AG09309 (cell line): Measurements from ENCODE around the gene MRI1.

Source experiments
- DNase-seq: peaks from one replicate; pipeline ENCODE4 v3.0.0-alpha.2; 2010; ENCODE audit warnings: low read depth
- H3K4me3 ChIP-seq: 2 replicates; pipeline ENCODE4 v1.5.1; 2011; ENCODE audit warnings: mild to moderate bottlenecking, low read depth, low read length, moderate library complexity; ENCODE audit not compliant: control insufficient read depth
- CTCF ChIP-seq: IDR thresholded peaks from 2 replicates; pipeline ENCODE4 v1.5.1; 2011; ENCODE audit warnings: mild to moderate bottlenecking, low read depth, low read length, inconsistent platforms; ENCODE audit not compliant: insufficient read depth, control insufficient read depth; ENCODE audit errors: missing control alignments

Gene MRI1

GRCh38 chr19:13729859-13730258 lies 34.5 kb upstream of the MRI1 start:
- H3K4me3 ChIP-seq, result no peak overlapping the region
- no peak for DNase-seq
- no peak for TF ChIP-seq CTCF

- H3K4me3 ChIP-seq, result peak overlapping the region; percentile 55
- no peak for TF ChIP-seq CTCF
- DNase-seq, result peak; percentile 96
Measured at GRCh38 chr19:13731147-13731964, 33.0 kb upstream of the MRI1 start.

GRCh38 chr19:13732337-13732736 lies 32.0 kb upstream of the MRI1 start:
- peak overlapping the region; percentile 55 for H3K4me3 ChIP-seq
- TF ChIP-seq CTCF, result no peak
- no peak for DNase-seq

GRCh38 chr19:13734751-13735150 lies 29.6 kb upstream of the MRI1 start:
- no peak for TF ChIP-seq CTCF
- DNase-seq, result no peak

GRCh38 chr19:13738073-13738472 lies 26.2 kb upstream of the MRI1 start:
- DNase-seq, result no peak
- H3K4me3 ChIP-seq, result no peak overlapping the region
- TF ChIP-seq CTCF, result no peak

More at GRCh38 chr19:13734751-13735150, 29.6 kb upstream of the MRI1 start:
- H3K4me3 ChIP-seq, result no peak overlapping the region

- no peak for TF ChIP-seq CTCF
- H3K4me3 ChIP-seq, result no peak overlapping the region
Measured at GRCh38 chr19:13741893-13742292, 22.4 kb upstream of the MRI1 start.

More at GRCh38 chr19:13741893-13742292, 22.4 kb upstream of the MRI1 start:
- no peak for DNase-seq
